ENCODE data around the gene C3orf52.

- TF ChIP-seq, protein P1, sequence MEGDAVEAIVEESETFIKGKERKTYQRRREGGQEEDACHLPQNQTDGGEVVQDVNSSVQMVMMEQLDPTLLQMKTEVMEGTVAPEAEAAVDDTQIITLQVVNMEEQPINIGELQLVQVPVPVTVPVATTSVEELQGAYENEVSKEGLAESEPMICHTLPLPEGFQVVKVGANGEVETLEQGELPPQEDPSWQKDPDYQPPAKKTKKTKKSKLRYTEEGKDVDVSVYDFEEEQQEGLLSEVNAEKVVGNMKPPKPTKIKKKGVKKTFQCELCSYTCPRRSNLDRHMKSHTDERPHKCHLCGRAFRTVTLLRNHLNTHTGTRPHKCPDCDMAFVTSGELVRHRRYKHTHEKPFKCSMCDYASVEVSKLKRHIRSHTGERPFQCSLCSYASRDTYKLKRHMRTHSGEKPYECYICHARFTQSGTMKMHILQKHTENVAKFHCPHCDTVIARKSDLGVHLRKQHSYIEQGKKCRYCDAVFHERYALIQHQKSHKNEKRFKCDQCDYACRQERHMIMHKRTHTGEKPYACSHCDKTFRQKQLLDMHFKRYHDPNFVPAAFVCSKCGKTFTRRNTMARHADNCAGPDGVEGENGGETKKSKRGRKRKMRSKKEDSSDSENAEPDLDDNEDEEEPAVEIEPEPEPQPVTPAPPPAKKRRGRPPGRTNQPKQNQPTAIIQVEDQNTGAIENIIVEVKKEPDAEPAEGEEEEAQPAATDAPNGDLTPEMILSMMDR (conservative IDR thresholded peaks at IDR 0.05; ENCODE audit: low read depth in 2 of 2) = no peak
- TF ChIP-seq POLR2AphosphoS5 (IDR thresholded peaks at IDR 0.05; ENCODE audit: low read depth) = no peak
- no peak for TF ChIP-seq EZH2 (IDR thresholded peaks at IDR 0.05; ENCODE audit: low read depth, unreplicated experiment)
- TF ChIP-seq REST (IDR thresholded peaks at IDR 0.05; ENCODE audit: unreplicated experiment) = no peak
- TF ChIP-seq EZH2phosphoT487 (IDR thresholded peaks at IDR 0.05; ENCODE audit: unreplicated experiment) = no peak
- TF ChIP-seq JUNB (IDR thresholded peaks at IDR 0.05; ENCODE audit: unreplicated experiment) = no peak
- no peak for TF ChIP-seq CREB1 (CRISPR knock-in tag; IDR thresholded peaks at IDR 0.05; ENCODE audit: low read depth)
- TF ChIP-seq STAT1 (IDR thresholded peaks at IDR 0.05; ENCODE audit: unreplicated experiment) = no peak
- no peak for TF ChIP-seq ZNF114 (CRISPR knock-in tag; IDR thresholded peaks at IDR 0.05)
- TF ChIP-seq, protein P2, sequence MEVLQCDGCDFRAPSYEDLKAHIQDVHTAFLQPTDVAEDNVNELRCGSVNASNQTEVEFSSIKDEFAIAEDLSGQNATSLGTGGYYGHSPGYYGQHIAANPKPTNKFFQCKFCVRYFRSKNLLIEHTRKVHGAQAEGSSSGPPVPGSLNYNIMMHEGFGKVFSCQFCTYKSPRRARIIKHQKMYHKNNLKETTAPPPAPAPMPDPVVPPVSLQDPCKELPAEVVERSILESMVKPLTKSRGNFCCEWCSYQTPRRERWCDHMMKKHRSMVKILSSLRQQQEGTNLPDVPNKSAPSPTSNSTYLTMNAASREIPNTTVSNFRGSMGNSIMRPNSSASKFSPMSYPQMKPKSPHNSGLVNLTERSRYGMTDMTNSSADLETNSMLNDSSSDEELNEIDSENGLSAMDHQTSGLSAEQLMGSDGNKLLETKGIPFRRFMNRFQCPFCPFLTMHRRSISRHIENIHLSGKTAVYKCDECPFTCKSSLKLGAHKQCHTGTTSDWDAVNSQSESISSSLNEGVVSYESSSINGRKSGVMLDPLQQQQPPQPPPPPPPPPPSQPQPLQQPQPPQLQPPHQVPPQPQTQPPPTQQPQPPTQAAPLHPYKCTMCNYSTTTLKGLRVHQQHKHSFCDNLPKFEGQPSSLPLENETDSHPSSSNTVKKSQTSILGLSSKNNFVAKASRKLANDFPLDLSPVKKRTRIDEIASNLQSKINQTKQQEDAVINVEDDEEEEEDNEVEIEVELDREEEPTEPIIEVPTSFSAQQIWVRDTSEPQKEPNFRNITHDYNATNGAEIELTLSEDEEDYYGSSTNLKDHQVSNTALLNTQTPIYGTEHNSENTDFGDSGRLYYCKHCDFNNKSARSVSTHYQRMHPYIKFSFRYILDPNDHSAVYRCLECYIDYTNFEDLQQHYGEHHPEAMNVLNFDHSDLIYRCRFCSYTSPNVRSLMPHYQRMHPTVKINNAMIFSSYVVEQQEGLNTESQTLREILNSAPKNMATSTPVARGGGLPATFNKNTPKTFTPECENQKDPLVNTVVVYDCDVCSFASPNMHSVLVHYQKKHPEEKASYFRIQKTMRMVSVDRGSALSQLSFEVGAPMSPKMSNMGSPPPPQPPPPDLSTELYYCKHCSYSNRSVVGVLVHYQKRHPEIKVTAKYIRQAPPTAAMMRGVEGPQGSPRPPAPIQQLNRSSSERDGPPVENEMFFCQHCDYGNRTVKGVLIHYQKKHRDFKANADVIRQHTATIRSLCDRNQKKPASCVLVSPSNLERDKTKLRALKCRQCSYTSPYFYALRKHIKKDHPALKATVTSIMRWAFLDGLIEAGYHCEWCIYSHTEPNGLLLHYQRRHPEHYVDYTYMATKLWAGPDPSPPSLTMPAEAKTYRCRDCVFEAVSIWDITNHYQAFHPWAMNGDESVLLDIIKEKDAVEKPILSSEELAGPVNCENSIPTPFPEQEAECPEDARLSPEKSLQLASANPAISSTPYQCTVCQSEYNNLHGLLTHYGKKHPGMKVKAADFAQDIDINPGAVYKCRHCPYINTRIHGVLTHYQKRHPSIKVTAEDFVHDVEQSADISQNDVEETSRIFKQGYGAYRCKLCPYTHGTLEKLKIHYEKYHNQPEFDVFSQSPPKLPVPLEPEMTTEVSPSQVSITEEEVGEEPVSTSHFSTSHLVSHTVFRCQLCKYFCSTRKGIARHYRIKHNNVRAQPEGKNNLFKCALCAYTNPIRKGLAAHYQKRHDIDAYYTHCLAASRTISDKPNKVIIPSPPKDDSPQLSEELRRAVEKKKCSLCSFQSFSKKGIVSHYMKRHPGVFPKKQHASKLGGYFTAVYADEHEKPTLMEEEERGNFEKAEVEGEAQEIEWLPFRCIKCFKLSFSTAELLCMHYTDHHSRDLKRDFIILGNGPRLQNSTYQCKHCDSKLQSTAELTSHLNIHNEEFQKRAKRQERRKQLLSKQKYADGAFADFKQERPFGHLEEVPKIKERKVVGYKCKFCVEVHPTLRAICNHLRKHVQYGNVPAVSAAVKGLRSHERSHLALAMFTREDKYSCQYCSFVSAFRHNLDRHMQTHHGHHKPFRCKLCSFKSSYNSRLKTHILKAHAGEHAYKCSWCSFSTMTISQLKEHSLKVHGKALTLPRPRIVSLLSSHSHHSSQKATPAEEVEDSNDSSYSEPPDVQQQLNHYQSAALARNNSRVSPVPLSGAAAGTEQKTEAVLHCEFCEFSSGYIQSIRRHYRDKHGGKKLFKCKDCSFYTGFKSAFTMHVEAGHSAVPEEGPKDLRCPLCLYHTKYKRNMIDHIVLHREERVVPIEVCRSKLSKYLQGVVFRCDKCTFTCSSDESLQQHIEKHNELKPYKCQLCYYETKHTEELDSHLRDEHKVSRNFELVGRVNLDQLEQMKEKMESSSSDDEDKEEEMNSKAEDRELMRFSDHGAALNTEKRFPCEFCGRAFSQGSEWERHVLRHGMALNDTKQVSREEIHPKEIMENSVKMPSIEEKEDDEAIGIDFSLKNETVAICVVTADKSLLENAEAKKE (CRISPR knock-in tag; IDR thresholded peaks at IDR 0.05) = no peak
- no peak for TF ChIP-seq NANOG (IDR thresholded peaks at IDR 0.05; ENCODE audit: borderline replicate concordance)
- TF ChIP-seq, protein P3, sequence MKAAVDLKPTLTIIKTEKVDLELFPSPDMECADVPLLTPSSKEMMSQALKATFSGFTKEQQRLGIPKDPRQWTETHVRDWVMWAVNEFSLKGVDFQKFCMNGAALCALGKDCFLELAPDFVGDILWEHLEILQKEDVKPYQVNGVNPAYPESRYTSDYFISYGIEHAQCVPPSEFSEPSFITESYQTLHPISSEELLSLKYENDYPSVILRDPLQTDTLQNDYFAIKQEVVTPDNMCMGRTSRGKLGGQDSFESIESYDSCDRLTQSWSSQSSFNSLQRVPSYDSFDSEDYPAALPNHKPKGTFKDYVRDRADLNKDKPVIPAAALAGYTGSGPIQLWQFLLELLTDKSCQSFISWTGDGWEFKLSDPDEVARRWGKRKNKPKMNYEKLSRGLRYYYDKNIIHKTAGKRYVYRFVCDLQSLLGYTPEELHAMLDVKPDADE (IDR thresholded peaks at IDR 0.05) = no peak
- TF ChIP-seq ZNF331 (CRISPR knock-in tag; IDR thresholded peaks at IDR 0.05; ENCODE audit: low read depth) = no peak
These were observed 25.0 kb upstream of the C3orf52 start for GRCh38 chr3:112061152-112061551.

Measured in GM23338 (cell line).